OCI-LY3 (cell line): ENCODE measurements around the gene CARD11.

Experiments used
- H2AFZ ChIP-seq: fragments of 200-600, 300-600 bp; shearing (Covaris generic); 2 replicates; pipeline ENCODE4 v1.6.0; 2014; ENCODE audit warnings: antibody characterized with exemption, low read depth, low read length
- H3K27ac ChIP-seq: fragments of 200-600, 300-600 bp; sonication (generic); 2 replicates; pipeline ENCODE4 v1.5.1; 2014; ENCODE audit warnings: mild to moderate bottlenecking, low read length, moderate library complexity, mixed read lengths
- H3K27me3 ChIP-seq: fragments of 200-600, 300-600 bp; sonication (generic); 2 replicates; pipeline ENCODE4 v1.6.1; 2014; ENCODE audit warnings: low read depth, low read length, mixed read lengths
- H3K36me3 ChIP-seq: fragments of 200-600, 300-600 bp; sonication (generic); replicated peaks from 2 replicates; pipeline ENCODE3; 2014; ENCODE audit warnings: low read depth, low read length, mixed read lengths
- H3K4me1 ChIP-seq: fragments of 300-600, 200-600 bp; sonication (generic); 2 replicates; pipeline ENCODE4 v1.6.1; 2014; ENCODE audit warnings: low read length, mixed read lengths
- H3K4me2 ChIP-seq: fragments of 200-600, 300-600 bp; sonication (generic); 2 replicates; pipeline ENCODE4 v1.6.1; 2014; ENCODE audit warnings: low read length, mixed read lengths
- H3K4me3 ChIP-seq: fragments of 300-600, 200-600 bp; sonication (generic); 2 replicates; pipeline ENCODE4 v1.5.1; 2014; ENCODE audit warnings: antibody characterized with exemption, mild to moderate bottlenecking, low read length, moderate library complexity
- H3K79me2 ChIP-seq: fragments of 300-600, 200-600 bp; shearing (Covaris generic); 2 replicates; pipeline ENCODE4 v1.6.1; 2014; ENCODE audit warnings: mild to moderate bottlenecking, low read length, mixed read lengths
- H3K9ac ChIP-seq: fragments of 300-600, 200-600 bp; shearing (Covaris generic); 2 replicates; pipeline ENCODE4 v1.6.0; 2014; ENCODE audit warnings: mild to moderate bottlenecking, low read length, moderate library complexity
- H3K9me3 ChIP-seq: fragments of 200-600, 300-600 bp; shearing (Covaris generic); 2 replicates; pipeline ENCODE4 v1.6.1; 2014; ENCODE audit warnings: low read length, mixed read lengths; ENCODE audit not compliant: insufficient read depth
- H4K20me1 ChIP-seq: fragments of 200-600, 300-600 bp; sonication (generic); 2 replicates; pipeline ENCODE4 v1.6.1; 2016; ENCODE audit warnings: low read length, mixed read lengths; ENCODE audit not compliant: insufficient read depth
- CTCF ChIP-seq: fragments of 200-600, 300-600 bp; sonication (generic); IDR thresholded peaks from 2 replicates; pipeline ENCODE4 v1.5.1; 2014; ENCODE audit warnings: antibody characterized with exemption, low read length, low read depth
- EZH2phosphoT487 ChIP-seq: fragments of 200-600 bp; shearing (Covaris generic); IDR thresholded peaks from 2 replicates; pipeline ENCODE4 v1.6.1; 2018; ENCODE audit warnings: antibody characterized with exemption, mixed run types, low read depth

The CARD11 gene

GRCh38 chr7:3033581-3033980, 10.1 kb downstream of the CARD11 start:
- H3K9ac ChIP-seq = no peak overlapping the region
- H3K27ac ChIP-seq = no peak overlapping the region
- H2AFZ ChIP-seq = no peak overlapping the region
- H3K9me3 ChIP-seq = no peaks in the 10 kb centered on the region
- H4K20me1 ChIP-seq = peaks cover 74% of the 10 kb centered on the region
- H3K4me3 ChIP-seq = no peak overlapping the region
- H3K36me3 ChIP-seq = peaks cover 34% of the 10 kb centered on the region
- peaks cover 95% of the 10 kb centered on the region for H3K79me2 ChIP-seq
- H3K4me1 ChIP-seq = peaks cover 21% of the 10 kb centered on the region
- H3K4me2 ChIP-seq = no peak overlapping the region
- TF ChIP-seq EZH2phosphoT487 (no peak), CTCF (no peak)
- no peaks in the 10 kb centered on the region for H3K27me3 ChIP-seq

GRCh38 chr7:3033136-3033535, 10.5 kb downstream of the CARD11 start:
- Histone ChIP-seq H3K27ac (no peak overlapping the region), H3K9ac (no peak overlapping the region), H3K27me3 (no peaks in the 10 kb centered on the region), H3K4me1 (peaks cover 16% of the 10 kb centered on the region), H2AFZ (no peak overlapping the region), H3K9me3 (no peaks in the 10 kb centered on the region), H4K20me1 (peaks cover 74% of the 10 kb centered on the region), H3K4me2 (no peak overlapping the region), H3K36me3 (peaks cover 36% of the 10 kb centered on the region), H3K4me3 (no peak overlapping the region), H3K79me2 (peaks cover 95% of the 10 kb centered on the region)
- TF ChIP-seq CTCF (no peak), EZH2phosphoT487 (no peak)

GRCh38 chr7:3032256-3032655, 11.4 kb downstream of the CARD11 start:
- Histone ChIP-seq H3K27ac (no peak overlapping the region), H3K9me3 (no peaks in the 10 kb centered on the region), H4K20me1 (peaks cover 74% of the 10 kb centered on the region), H3K4me3 (no peak overlapping the region), H3K4me1 (peaks cover 7% of the 10 kb centered on the region), H3K27me3 (no peaks in the 10 kb centered on the region), H3K4me2 (no peak overlapping the region), H3K9ac (no peak overlapping the region), H2AFZ (no peak overlapping the region), H3K36me3 (peaks cover 39% of the 10 kb centered on the region), H3K79me2 (peaks cover 95% of the 10 kb centered on the region)
- TF ChIP-seq CTCF = no peak
- TF ChIP-seq EZH2phosphoT487 = no peak

- TF ChIP-seq EZH2phosphoT487 = no peak
- TF ChIP-seq CTCF = no peak
- no peak overlapping the region for H3K27ac ChIP-seq
- no peak overlapping the region for H3K4me3 ChIP-seq
- no peaks in the 10 kb centered on the region for H3K27me3 ChIP-seq
- no peaks in the 10 kb centered on the region for H3K4me1 ChIP-seq
- H2AFZ ChIP-seq = no peak overlapping the region
- peaks cover 96% of the 10 kb centered on the region for H3K79me2 ChIP-seq
- no peak overlapping the region for H3K9ac ChIP-seq
- H3K4me2 ChIP-seq = no peak overlapping the region
- H3K36me3 ChIP-seq = peaks cover 52% of the 10 kb centered on the region
- no peaks in the 10 kb centered on the region for H3K9me3 ChIP-seq
- peaks cover 68% of the 10 kb centered on the region for H4K20me1 ChIP-seq
Observed at GRCh38 chr7:3029138-3029537, 14.5 kb downstream of the CARD11 start.
